Neural cell (in vitro differentiated cells): ENCODE data around the gene HLA-F. TPM values are rescaled to one million over a fixed set of nuclear protein-coding genes. Genes with fewer than 3 reads are reported as not detected.

Source experiments
- H2AFZ ChIP-seq: fragments of 200-600, 300-800 bp; sonication (generic), shearing (Covaris generic); 2 replicates; pipeline ENCODE4 v1.6.0; 2014; ENCODE audit warnings: low read depth, mild to moderate bottlenecking, antibody characterized with exemption, low read length, moderate library complexity
- H3F3A ChIP-seq: fragments of 200-600 bp; shearing (Covaris generic); 2 replicates; pipeline ENCODE4 v1.6.1; 2016; ENCODE audit warnings: mild to moderate bottlenecking, moderate library complexity, mixed read lengths, antibody characterized with exemption, low read length; ENCODE audit not compliant: insufficient read depth, poor library complexity, severe bottlenecking
- H3K27ac ChIP-seq: fragments of 200-600, 300-800 bp; sonication (generic), shearing (Covaris generic); 2 replicates; pipeline ENCODE4 v1.5.1; 2014; ENCODE audit warnings: mild to moderate bottlenecking, low read length, moderate library complexity
- H3K27me3 ChIP-seq: fragments of 300-800, 200-600 bp; sonication (generic), shearing (Covaris generic); 2 replicates; pipeline ENCODE4 v1.6.0; 2014; ENCODE audit warnings: mild to moderate bottlenecking, low read depth, low read length, moderate library complexity; ENCODE audit not compliant: insufficient read depth
- H3K36me3 ChIP-seq: fragments of 300-800, 200-600 bp; sonication (generic), shearing (Covaris generic); 2 replicates; pipeline ENCODE4 v1.5.1; 2014; ENCODE audit warnings: mild to moderate bottlenecking, antibody characterized with exemption, low read length, moderate library complexity; ENCODE audit not compliant: insufficient read depth
- H3K4me2 ChIP-seq: fragments of 300-800, 200-600 bp; sonication (generic), shearing (Covaris generic); 2 replicates; pipeline ENCODE4 v1.6.0; 2014; ENCODE audit warnings: mild to moderate bottlenecking, low read length
- H3K4me3 ChIP-seq: fragments of 300-800, 200-600 bp; sonication (generic), shearing (Covaris generic); 2 replicates; pipeline ENCODE4 v1.5.1; 2014; ENCODE audit warnings: mild to moderate bottlenecking, low read length, moderate library complexity
- H3K79me2 ChIP-seq: fragments of 200-600 bp; shearing (Covaris generic); replicated peaks from 2 replicates; pipeline ENCODE4 v1.6.0; 2014; ENCODE audit warnings: mild to moderate bottlenecking, low read length, moderate library complexity; ENCODE audit not compliant: insufficient read depth
- H3K9ac ChIP-seq: fragments of 300-800, 200-600 bp; sonication (generic), shearing (Covaris generic); 2 replicates; pipeline ENCODE4 v1.6.1; 2016; ENCODE audit warnings: mild to moderate bottlenecking, low read length, mixed read lengths
- H3K9me2 ChIP-seq: fragments of 200-600 bp; shearing (Covaris generic); 2 replicates; pipeline ENCODE4 v1.6.1; 2016; ENCODE audit warnings: mild to moderate bottlenecking, low read length, mixed read lengths; ENCODE audit not compliant: insufficient read depth
- H3K9me3 ChIP-seq: fragments of 200-600, 300-800 bp; sonication (generic), shearing (Covaris generic); 2 replicates; pipeline ENCODE4 v1.6.1; 2016; ENCODE audit warnings: mild to moderate bottlenecking, mixed run types, low read length, moderate library complexity, mixed read lengths
- H4K20me1 ChIP-seq: fragments of 200-600 bp; shearing (Covaris generic); 2 replicates; pipeline ENCODE4 v1.6.1; 2016; ENCODE audit warnings: mild to moderate bottlenecking, mixed run types; ENCODE audit not compliant: insufficient read depth
- EP300 ChIP-seq: fragments of 450-650 bp; conservative IDR thresholded peaks from 2 replicates; pipeline ENCODE4 v1.6.1; 2014; ENCODE audit warnings: antibody characterized with exemption, mild to moderate bottlenecking, moderate library complexity; ENCODE audit not compliant: poor library complexity, severe bottlenecking
- EZH2 ChIP-seq: fragments of 200-600, 300-800 bp; shearing (Covaris generic), sonication (generic); IDR thresholded peaks from 2 replicates; pipeline ENCODE4 v1.6.1; 2014; ENCODE audit warnings: antibody characterized with exemption, low read length, borderline replicate concordance, mild to moderate bottlenecking; ENCODE audit not compliant: insufficient read depth, poor library complexity, severe bottlenecking
- MXI1 ChIP-seq: fragments of 450-650 bp; conservative IDR thresholded peaks from 2 replicates; pipeline ENCODE4 v1.6.1; 2014; ENCODE audit warnings: antibody characterized with exemption, mild to moderate bottlenecking; ENCODE audit not compliant: poor library complexity, severe bottlenecking
- POLR2AphosphoS5 ChIP-seq: IDR thresholded peaks from 2 replicates; pipeline ENCODE4 v1.6.1; 2012
- RAD21 ChIP-seq: fragments of 450-650 bp; conservative IDR thresholded peaks from 2 replicates; pipeline ENCODE4 v1.6.1; 2014; ENCODE audit warnings: antibody characterized with exemption, mild to moderate bottlenecking, moderate library complexity
- SMC3 ChIP-seq: fragments of 450-650 bp; conservative IDR thresholded peaks from 2 replicates; pipeline ENCODE4 v1.6.1; 2014; ENCODE audit warnings: antibody characterized with exemption, mild to moderate bottlenecking, moderate library complexity; ENCODE audit not compliant: poor library complexity
- TAF1 ChIP-seq: IDR thresholded peaks from 2 replicates; pipeline ENCODE4 v1.6.1; 2012; ENCODE audit warnings: low read depth
- polyA plus RNA-seq: library from polyadenylated mRNA; depleted of rRNA; stranded (reverse); fragments of >200 nt; gene quantifications from 2 replicates; pipeline ENCODE4 v1.2.3, GENCODE V29; 2014
- TF ChIP-seq, protein P1 (sequence below): fragments of 450-650 bp; IDR thresholded peaks from 2 replicates; pipeline ENCODE4 v1.5.1; 2014; ENCODE audit warnings: antibody characterized with exemption, mild to moderate bottlenecking, moderate library complexity; ENCODE audit not compliant: poor library complexity, severe bottlenecking
- TF ChIP-seq, protein P2 (sequence below): IDR thresholded peaks from 2 replicates; pipeline ENCODE4 v1.6.1; 2012; ENCODE audit warnings: borderline replicate concordance

Gene HLA-F
- polyA plus RNA-seq, 1 donor from 2014 or later, result not detected

DNA sequence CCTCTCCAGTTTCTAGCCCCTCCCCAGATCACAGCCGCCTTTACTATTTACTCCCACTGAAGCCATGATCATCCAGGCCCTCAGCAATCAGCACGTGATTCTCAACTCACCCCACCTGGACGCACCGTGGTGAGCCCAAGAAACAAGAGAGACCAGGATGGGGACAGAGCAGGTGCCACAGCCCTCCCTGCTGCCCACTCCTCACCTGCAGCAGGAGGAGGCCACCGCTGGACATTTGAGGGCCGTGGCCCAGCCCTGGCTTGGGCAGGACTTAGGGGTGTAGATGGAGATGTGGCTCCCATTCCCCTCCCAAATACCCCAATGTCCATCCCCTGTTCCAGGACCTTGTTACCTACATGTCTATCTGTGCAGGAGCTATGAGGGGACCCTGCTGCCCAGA lies 20.3 kb downstream of the HLA-F start:
- Histone ChIP-seq H3K27ac (no peak overlapping the region), H3K9ac (no peak overlapping the region), H3K9me3 (no peaks in the 10 kb centered on the region), H3F3A (no peaks in the 10 kb centered on the region), H4K20me1 (no peaks in the 10 kb centered on the region), H3K4me2 (no peak overlapping the region), H2AFZ (no peak overlapping the region), H3K27me3 (peaks cover 28% of the 10 kb centered on the region), H3K9me2 (no peaks in the 10 kb centered on the region), H3K4me3 (no peak overlapping the region), H3K79me2 (no peaks in the 10 kb centered on the region), H3K36me3 (no peaks in the 10 kb centered on the region)
- TF ChIP-seq EZH2 (no peak), POLR2AphosphoS5 (no peak), TAF1 (no peak), EP300 (no peak), MXI1 (no peak), RAD21 (no peak), SMC3 (no peak)
- TF ChIP-seq, protein P1, sequence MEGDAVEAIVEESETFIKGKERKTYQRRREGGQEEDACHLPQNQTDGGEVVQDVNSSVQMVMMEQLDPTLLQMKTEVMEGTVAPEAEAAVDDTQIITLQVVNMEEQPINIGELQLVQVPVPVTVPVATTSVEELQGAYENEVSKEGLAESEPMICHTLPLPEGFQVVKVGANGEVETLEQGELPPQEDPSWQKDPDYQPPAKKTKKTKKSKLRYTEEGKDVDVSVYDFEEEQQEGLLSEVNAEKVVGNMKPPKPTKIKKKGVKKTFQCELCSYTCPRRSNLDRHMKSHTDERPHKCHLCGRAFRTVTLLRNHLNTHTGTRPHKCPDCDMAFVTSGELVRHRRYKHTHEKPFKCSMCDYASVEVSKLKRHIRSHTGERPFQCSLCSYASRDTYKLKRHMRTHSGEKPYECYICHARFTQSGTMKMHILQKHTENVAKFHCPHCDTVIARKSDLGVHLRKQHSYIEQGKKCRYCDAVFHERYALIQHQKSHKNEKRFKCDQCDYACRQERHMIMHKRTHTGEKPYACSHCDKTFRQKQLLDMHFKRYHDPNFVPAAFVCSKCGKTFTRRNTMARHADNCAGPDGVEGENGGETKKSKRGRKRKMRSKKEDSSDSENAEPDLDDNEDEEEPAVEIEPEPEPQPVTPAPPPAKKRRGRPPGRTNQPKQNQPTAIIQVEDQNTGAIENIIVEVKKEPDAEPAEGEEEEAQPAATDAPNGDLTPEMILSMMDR, result no peak
- TF ChIP-seq, protein P2, sequence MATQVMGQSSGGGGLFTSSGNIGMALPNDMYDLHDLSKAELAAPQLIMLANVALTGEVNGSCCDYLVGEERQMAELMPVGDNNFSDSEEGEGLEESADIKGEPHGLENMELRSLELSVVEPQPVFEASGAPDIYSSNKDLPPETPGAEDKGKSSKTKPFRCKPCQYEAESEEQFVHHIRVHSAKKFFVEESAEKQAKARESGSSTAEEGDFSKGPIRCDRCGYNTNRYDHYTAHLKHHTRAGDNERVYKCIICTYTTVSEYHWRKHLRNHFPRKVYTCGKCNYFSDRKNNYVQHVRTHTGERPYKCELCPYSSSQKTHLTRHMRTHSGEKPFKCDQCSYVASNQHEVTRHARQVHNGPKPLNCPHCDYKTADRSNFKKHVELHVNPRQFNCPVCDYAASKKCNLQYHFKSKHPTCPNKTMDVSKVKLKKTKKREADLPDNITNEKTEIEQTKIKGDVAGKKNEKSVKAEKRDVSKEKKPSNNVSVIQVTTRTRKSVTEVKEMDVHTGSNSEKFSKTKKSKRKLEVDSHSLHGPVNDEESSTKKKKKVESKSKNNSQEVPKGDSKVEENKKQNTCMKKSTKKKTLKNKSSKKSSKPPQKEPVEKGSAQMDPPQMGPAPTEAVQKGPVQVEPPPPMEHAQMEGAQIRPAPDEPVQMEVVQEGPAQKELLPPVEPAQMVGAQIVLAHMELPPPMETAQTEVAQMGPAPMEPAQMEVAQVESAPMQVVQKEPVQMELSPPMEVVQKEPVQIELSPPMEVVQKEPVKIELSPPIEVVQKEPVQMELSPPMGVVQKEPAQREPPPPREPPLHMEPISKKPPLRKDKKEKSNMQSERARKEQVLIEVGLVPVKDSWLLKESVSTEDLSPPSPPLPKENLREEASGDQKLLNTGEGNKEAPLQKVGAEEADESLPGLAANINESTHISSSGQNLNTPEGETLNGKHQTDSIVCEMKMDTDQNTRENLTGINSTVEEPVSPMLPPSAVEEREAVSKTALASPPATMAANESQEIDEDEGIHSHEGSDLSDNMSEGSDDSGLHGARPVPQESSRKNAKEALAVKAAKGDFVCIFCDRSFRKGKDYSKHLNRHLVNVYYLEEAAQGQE, result no peak

DNA sequence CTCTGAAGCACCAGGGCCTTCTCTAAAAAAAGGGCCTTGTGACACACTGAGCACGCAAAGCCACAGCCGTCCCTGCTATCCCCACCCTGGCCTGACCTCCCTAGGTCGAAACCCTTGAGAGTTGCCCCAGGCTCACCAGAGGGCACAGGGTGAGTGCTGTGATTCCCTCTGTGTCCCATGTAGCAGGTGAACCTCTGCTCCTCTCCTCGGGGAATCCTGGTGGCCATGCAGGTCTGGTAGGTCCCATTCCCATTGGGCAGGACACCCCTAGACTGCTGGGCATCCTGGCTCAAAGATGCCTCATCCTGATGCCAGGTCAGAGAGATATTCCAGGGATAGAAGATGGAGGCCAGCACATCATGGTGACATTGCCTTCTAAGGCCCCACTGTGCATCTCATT lies 20.9 kb downstream of the HLA-F start:
- TF ChIP-seq EP300 (no peak), SMC3 (no peak), MXI1 (no peak), TAF1 (no peak), RAD21 (no peak), EZH2 (no peak), POLR2AphosphoS5 (no peak)
- TF ChIP-seq, protein P2, result no peak
- TF ChIP-seq, protein P1, result no peak
- Histone ChIP-seq H3K9ac (no peak overlapping the region), H3K27me3 (peaks cover 33% of the 10 kb centered on the region), H2AFZ (no peak overlapping the region), H3K9me2 (no peaks in the 10 kb centered on the region), H3K27ac (no peak overlapping the region), H3K36me3 (no peaks in the 10 kb centered on the region), H3K9me3 (no peaks in the 10 kb centered on the region), H4K20me1 (no peaks in the 10 kb centered on the region), H3K79me2 (no peaks in the 10 kb centered on the region), H3K4me2 (no peak overlapping the region), H3F3A (no peaks in the 10 kb centered on the region), H3K4me3 (no peak overlapping the region)
